ENCODE results near the gene SPAG17.
A peak's percentile ranks its signal among the peaks of the same experiment; 100 is the strongest.

Gene SPAG17

DNA sequence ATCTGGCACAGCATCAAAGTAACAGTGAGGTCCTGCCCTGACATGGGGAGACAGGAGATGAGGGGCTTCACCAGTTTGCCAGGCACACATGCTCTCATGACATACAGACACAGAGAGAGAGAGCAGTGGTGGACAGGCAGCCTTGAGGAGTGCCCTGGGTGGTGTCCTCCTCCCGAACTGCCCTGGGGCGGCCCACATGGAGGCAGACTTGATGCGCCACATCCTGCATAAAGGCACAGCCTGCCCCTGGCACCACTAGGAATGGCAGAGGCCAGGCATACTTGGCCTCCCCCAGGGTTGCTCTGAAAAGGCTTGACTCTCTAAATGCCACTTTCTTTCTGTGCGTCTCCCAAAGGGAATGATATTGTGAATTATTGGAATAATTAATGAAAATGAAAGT, 67.5 kb downstream of the SPAG17 start:
- DNase-seq, result no peak

DNA sequence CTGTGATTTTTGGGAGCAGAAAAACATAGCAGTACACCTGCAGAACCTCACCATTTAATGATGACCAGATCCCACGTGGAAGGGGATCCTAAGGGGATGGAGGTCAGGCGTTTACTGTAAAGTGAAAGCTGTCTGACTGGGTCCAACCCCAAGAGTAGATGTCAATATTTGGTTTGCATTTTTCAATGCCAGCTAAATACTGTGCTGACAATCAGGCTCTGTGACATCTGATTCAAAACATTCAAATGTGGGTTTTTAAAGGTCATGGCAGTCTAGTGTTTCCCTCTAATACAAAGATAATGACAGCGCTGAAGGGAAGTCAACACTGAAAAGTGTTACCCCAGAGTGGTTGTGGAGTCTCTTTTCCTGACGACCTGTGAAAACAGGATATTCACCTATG, 68.1 kb downstream of the SPAG17 start:
- no peak for DNase-seq

DNA sequence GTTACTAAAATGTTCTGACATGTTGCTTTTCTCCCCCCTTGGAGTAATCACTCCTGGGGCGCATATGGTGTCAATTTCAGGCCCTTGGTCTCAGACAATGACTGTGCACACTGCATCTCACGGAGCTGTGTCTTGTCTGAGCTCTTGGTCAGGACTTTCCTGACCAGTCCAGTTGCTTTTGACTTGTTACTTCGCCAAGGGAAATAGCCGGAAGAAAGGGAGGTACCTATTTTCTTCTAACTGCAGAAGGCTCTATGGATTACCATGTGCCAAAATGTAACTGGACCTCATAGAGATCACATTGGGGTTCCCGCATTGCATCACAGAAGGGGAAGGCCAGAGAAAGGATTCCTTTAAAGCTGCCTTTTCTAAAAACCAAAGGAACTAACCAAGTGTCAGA, 68.6 kb downstream of the SPAG17 start:
- no peak for DNase-seq

DNA sequence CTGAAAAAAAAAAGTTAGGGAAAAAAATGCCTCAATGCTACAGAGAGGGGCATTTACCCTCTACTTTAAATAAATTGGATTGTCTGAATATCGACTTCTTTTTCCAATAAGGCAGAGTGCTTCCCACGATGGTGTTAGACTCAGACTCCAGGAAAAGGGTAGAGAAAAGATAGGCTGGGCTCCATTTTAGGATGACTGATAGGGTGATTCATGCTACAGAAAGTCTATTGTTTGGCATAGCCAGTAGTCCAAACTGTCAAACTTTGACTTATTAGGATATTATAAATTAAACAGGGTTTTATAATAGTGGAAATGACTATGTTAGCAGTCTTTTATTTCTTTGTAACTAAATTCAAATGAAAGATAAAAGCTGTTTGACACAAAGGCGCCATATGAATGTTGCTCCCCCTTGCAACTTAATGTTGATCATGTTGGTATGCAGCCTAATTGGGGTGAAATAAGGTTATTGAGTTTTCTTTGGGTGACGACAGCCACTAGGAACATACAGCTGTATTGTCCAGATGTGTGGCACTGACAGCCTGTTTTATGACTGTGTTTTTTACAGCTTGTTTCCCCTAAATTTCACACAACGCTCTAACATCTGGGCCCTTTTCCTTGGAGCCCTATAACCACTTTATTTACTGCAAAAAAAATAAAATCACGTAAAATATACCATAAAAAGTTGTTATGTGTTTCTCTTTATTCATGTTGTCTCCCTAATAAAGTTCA, 69.3 kb downstream of the SPAG17 start:
- no peak for DNase-seq

DNA sequence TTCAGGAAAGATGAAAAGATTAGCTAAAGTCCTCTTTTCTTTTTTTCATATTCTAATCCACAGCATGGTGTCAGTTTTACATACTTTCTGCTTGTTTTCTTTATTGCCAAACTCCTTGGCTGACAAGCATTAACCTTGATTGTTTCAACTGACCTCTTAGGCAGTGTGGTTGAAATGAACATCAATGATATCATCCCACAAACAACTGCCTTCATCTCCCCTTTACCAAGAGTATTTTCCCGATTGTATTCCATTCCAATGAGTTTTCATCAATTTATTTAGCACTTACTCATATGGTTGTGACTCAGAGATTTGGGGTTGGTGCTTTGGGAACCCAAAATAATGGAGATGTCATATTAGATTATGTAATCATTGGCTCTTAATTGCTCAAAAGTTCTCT, 71.8 kb downstream of the SPAG17 start:
- DNase-seq, result no peak

DNA sequence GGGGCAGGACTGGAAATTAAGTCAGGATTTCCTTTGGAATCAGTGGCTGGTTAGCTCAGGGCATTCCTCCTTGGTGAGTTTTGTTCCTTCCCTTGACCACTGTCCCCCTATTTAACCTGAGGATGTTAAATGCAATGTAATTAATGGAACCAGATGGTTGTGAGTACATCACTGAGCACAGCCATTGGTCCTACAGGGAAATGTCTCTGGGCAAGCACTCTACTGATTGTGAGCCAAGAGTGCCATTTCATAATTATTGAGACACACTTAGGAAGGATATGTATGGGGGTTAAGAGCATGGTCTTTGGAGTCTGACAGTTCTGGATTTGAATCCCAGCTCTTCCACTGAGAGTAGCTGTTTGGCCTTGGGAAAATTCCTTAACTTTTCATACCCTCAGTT, 74.4 kb downstream of the SPAG17 start:
- DNase-seq, result no peak

DNA sequence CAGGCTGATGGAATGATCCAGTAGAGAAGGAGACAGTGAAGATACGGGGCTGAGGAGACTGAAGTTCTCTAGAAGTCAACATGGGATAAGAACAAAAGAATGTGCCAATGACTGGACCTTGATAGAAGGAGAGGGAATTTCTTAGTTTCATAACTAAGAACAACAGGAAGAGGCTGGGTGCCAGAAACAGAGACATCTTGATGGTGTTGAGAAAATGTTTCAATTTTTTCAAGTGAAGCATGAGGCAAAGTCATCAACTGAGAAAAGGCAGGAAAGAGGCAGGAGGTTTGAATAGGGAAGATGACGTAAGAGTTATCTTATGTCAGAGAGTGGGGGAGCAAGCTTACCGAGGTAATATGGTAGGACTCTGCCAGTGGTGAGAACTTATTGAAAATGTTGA, 80.1 kb downstream of the SPAG17 start:
- no peak for DNase-seq

DNA sequence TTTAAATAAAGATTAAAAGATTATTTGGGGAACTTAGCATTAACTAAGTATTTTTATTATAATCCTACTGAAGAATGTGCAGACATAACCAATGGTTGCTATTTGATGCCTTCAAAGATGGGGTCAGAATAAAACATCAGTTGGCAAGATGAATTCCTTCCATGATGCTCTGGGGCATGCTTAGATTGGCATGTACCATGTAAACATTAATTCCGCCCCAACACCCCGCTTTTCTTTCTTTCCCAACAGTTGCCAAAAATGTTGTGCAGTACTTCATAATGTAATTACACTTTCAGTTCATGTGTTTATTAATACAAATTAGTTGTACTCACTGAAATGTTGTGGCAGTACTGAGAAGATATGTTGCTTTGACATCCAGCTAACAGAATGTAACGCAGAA, 82.6 kb downstream of the SPAG17 start:
- DNase-seq, result no peak

DNA sequence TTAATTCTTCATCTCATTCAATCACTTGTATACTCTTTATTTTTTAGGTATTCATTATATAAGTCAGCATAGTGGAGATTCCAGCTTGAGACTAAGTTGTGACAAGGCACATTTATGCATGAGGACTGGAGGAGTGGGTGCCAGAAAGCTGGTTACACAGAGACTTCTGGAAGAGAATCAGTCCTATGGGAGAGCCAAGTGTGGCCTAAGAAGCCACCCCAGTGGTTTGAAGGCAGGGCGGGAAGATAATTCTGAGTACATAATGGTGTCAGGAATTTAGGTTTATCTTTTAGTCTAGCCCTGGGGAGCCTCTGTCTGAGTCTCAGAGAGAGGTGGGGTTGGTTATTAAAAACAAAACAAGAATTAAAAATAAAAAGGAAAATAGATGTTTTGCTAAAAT, 83.0 kb downstream of the SPAG17 start:
- DNase-seq, result no peak

DNA sequence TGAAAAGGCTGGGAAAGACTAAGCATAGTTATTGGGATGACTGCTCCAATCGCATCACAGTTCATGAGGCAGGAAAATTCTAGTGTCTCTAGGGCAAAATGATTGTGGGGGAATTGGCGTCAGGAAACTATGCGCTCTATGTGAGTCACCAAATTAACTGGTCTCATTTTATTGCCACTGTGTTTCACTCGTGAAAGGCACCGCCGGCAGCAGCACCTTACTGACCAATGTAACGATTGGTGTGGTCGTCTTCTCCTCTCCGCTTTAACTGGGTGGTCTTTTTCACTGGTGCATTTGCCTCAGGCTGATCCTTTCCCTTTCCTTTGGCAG, 83.5 kb downstream of the SPAG17 start:
- no peak for DNase-seq

DNA sequence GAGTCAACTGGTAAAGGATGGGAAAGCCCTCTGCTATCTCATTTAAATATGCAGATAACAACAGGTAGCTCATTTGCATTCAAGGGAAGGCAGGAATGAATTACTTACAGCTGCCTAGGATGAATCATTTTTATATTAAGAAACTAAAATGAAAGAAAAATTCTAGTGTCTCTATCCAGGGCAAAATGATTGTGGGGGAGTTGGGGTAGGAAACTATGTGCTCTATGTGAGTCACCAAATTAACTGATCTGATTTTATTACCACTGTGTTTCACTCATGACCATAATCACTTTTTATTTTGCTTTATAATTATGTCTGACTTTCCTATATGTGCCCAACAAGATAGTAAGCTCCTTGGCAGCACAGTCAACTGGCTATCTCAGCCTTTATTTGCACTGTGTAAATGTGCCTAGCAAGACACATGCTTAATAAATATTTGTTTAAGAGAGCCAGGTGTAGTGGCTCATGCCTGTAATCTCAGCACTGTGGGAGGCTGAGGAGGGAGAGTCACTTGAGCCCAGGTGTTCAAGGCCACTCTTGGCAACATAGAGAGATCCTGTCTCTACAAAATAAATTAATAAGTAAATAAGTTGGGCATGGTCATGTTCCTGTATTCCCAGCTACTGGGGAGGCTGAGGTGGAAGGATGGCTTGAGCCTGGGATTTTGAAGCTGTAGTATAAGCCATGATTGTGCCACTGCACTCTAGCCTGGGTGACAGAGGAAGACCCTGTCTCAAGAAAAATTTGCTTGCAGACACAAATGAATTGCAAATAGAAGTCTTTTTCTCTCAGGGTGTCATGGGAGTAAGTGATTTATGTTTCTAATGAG, 84.1 kb downstream of the SPAG17 start:
- DNase-seq, result no peak

DNA sequence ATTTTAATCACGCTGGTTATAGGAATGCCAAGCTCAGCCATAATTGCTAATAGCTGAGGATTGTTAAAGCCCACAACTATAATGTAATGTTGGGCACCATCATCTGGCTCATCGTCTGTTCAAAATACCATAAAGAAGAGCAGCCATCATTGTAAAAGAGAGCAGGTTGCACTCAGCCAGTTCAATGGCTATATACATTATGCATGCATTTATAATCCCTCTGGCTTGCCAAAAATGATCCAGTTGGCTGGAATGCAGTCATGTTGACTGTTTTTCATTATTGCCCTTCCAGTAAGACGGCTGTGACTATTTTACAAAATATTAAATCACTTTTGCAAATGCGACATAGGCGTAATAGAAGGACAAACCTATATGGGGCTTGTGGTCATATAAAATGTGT, 85.3 kb downstream of the SPAG17 start:
- DNase-seq, result no peak

DNA sequence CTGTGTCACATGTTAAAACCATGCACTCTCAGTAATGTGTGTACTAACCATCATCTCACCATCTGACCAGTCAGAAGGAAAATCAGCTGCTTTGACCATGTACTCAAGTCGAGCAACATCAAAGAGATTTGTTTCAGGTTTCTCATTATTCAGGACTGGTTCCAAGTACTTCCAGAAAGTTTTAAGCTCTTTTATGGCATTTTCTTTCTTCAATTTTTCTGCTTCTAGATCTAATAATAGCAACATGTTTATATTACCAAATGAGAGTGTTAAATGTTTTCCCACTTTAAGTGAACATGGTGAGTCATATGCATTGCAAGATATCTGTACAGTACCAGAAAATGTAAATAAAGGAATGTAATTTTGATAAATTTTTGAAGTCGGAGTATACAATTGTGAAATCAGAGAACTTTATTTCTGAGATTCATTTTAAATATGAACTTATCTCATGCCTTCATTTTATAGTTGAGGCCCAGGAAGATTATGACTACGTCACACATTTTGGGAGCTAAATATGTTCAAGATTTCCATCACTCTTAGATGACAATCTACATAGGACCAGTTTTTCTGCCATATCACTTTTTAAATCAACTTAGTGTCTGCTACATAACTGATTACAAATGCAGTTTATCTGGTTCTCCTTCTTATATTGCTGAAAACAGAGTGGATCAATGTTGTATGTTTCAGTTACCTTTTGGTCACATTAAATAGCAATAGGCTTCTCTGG, 87.2 kb downstream of the SPAG17 start:
- DNase-seq, result no peak

DNA sequence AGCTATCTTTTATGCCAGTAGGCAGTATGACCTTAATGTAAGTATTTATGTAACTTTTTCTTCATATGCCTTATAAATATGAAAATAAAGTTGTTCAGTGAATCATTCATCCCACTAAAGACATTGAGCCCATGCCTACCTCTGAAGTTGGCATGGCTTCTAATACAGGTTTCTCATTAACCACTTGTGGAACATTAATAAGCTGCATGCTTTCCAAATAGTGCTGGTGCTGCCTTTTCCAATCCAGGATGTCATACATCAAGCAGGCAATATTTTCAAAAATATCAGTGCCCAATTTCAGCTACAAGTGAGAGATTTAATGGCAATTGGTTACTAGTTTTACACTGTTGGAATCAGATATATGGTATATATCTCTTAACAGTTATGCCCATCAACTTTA, 92.0 kb downstream of the SPAG17 start:
- no peak for DNase-seq

DNA sequence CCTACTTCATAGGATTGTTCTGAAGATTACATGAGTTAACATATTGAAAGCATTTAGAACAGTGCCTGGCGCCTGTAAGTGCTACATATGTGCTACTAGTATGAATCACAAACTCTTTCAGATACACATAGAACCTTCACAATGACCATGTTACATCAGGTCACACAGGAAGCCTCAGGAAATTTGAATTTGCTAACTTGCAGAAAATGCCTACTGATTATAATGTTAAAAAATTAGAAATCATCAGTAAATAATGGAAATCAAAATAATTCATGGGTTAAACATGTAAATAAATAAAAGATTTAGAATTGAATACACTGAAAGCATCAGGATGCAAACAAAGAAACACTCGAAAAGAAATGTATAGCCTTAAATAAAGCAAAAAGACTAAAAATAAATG, 94.9 kb downstream of the SPAG17 start:
- no peak for DNase-seq

DNA sequence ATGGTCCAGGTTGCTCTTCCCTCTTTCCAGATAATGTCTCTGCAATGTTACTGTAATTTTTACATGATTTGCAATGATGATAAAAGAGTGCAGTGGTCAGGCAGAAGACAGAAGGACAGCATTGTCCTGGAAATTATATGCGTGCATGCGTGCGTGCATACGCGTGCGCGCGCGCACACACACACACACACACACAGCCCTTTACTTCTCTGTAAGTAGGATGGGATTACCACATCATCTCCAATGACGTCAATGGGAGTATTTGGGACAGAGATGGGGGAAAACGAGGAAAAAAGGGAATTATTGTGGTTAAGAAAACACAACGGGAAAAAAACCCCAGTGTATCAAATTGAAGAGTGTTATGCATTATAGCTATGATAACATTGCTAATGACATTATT, 99.7 kb downstream of the SPAG17 start:
- DNase-seq, result no peak

DNA sequence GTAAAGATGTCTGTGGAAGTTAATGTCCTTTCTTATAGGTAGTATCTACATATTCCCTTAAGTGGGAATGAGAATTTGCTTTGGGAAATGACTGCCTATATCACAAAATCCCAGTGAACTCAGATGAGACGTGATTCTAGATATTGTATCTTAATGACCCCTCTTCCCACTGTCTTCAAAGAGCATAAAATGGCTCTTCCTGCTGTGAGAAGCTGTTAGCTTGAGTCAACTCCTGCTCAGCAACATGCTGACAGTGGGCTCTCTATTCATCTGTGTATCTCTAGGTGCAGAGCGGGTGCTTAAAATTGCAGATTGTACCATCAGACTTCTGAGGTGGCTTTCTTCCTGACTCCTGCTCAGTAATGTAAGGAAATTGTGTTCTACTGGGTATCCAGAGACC, 100.6 kb downstream of the SPAG17 start:
- no peak for DNase-seq

DNA sequence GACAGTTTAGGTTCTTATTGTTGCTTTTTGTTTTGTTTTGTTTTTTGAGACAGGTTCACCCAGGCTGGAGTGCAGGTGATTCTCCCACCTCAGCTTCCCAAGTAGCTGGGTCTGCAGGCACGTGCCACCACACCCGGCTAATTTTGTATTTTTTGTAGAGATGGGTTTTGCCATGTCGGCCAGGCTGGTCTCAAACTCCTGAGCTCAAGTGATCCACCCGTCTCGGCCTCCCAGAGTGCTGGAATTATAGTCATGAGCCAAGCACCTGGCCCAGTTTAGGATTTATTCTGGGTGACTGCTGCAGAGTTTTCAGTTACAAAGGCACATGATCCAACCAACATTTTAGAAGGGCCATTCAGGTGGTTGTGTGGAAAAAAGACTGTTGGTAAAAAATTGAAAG, 102.0 kb downstream of the SPAG17 start:
- DNase-seq, result no peak

DNA sequence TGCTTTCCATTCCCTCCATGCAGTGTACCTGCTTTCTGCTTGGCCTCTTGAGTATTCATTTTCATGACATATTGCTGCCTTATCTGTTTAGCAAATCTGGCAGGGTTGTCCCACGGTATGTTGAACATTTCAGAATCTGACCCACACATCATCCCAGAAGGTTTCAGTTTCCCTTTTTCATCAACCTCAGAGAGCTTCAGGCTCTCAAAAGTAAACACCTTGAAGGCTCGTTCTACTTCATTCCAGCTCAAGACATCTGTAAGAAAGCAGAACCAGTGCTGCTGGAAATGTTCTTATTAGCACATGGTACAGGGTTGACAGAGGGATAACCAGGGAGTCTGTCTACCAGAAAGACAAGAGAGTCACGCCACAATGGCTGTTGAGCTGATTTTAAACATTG, 103.6 kb downstream of the SPAG17 start:
- no peak for DNase-seq

DNA sequence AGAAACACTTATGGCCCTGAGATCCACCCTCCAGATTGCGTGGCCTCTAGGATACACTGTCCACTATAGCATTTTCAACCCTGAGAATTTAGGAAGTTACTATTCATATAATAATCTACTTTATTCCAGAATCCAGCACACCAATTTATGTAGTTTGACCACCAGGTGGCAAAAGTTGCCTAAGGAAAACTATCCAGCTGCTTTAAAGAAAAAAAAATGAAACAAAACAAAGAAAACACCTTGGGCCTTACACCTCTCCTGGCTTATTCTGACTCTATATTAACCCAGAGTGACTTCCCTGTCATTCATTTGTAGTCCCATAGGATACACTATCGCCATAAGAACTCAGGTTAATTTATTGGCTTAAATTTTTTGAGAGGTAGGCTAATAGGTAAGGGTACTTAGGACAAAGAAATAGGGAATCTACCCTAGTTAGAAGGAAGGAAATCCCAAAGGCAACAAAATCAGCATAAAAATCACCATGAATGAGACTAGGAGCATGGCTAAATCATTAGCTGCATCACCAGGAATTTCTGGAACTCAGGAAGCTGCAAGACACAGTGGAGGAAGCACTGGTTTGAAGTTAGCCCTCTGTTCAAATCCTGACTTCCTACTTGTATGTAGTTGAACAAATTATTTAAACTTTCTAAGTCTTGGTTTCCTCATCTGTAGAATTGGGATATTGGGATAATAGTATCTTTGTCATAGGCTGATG, 107.5 kb downstream of the SPAG17 start:
- peak; percentile 29 for DNase-seq

DNA sequence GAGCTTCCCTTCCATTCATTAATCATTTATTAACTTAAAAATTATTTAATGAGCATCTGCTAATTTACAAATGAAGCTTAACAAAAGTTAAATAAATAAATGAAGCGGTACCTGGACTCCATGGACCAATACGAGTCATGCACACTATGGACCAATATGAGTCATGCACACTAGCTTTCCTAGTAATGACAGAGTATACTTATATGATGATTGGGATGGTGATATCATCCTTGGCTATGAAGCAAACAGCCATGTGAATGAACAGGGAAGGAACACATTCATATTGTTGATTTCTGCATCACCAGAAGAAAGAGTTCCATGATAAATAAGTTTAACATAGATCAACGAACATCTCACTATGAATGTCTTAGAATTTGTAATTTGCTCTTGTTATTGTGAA, 109.9 kb downstream of the SPAG17 start:
- DNase-seq, result no peak

DNA sequence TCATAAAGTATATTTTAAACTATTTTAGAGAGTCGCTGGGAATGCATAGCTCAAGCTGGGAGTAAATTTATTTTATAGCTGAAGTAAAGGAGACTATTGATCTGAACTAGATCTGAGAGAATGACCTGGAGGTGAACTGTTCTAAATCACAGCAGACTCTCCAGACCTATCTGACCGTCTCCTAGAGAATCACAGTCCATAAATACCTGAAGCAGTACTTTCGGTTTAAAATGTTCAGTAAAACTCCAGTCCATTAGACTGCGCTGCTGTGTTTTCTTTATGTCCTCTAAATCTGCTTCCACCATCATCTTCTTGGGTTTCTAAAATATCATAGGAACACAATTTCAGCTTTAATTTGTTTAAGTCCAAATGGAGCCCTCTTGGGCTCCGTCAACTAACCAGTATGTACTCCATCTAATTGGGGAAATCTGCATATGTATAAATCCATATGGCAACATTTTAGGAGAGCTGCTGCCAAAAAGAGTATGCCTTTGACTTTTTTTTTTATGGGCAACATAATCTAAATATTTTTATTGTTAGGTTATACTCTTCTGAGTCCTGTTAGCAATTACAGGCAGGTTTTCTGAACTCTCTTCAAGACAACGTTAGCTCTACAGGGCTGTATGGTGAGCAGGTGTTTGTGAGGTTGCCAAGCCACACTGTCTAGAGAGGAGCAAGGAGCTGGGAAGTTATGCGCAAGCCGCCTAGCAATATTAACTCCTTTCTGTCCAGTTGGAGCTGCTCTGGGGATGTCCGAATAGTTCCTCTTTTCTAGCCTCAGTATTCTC, 111.2 kb downstream of the SPAG17 start:
- DNase-seq, result no peak

DNA sequence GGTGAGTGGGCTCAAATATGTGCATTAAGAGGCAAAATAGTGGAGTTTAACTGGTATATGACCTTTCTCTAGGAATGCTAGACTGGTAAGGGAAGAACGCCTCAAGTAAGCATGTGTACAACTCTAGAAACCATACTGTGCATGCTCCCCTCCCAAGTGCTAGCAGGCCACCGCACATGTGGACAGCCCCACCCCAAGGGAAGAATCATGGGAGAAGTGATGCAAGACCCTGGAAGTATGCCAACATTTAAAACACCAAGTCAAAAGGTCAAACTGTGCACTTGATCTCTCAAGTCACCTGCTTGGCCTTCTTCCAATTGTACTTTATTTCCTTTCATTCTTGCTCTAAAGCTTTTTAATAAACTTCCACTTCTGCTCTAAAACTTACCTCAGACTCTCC, 135.0 kb downstream of the SPAG17 start:
- peak; percentile 4 for DNase-seq

Data from hematopoietic multipotent progenitor cell treated with erythropoietin and hydrocortisone succinate and interleukin-3 and kit ligand, for 8 days (in vitro differentiated cells).